Right ventricle myocardium inferior (tissue), 1 donor: ENCODE data around the gene GNRH2. TPM values are rescaled to one million over a fixed set of nuclear protein-coding genes. Genes with fewer than 3 reads are reported as not detected.

Experiments used
- ATAC-seq: fragments of 200-7000 bp; cut with Tn5 transposase; one replicate; pipeline ENCODE4 v1.9.1; 2020; ENCODE audit warnings: mild to moderate bottlenecking, moderate library complexity
- DNase-seq: peaks from one replicate; pipeline ENCODE4 v3.0.0; 2021; ENCODE audit errors: missing footprints
- intact Hi-C: fragments of 100-400 bp; cut with DNase I; formaldehyde crosslinking; loops from one replicate; pipeline ENCODE4 v1.11.0; 2022
- total RNA-seq: library from RNA; stranded (reverse); fragmentation: NEBNext Ultra II Directional; extraction: Animal tissue kit (Norgen Biotek cat#: 25700); gene quantifications from one replicate; pipeline ENCODE4 v1.2.1, GENCODE V29; 2021
- donor health status: DM: no; HTN: yes; CAD: no; lungs with severe emphysema.

The GNRH2 gene
- total RNA-seq, 1 donor from 2014 or later = not detected

- no peak for DNase-seq
These were observed 49.4 kb downstream of the GNRH2 start for GRCh38 chr20:3092611-3093379.

GRCh38 chr20:3093861-3094361, 50.5 kb downstream of the GNRH2 start:
- no peak for ATAC-seq
- no peak for DNase-seq
- intact Hi-C loops = no loop called here

More at GRCh38 chr20:3092611-3093379, 49.4 kb downstream of the GNRH2 start:
- intact Hi-C loops = no loop called here
- peak; percentile 48 for ATAC-seq

GRCh38 chr20:3094848-3095629, 51.6 kb downstream of the GNRH2 start:
- DNase-seq (no peak), ATAC-seq (no peak)
- intact Hi-C loops = no loop called here

Other genes starting within 250 kb of the GNRH2 start
- gene CPXM1, start 243.0 kb upstream of the GNRH2 start, total RNA-seq = 2.3 TPM
- not detected for gene C20orf141, start 228.6 kb upstream of the GNRH2 start, total RNA-seq
- not detected for gene TMEM239, start 227.3 kb upstream of the GNRH2 start, total RNA-seq
- 10.7 TPM for gene PCED1A, start 203.0 kb upstream of the GNRH2 start, total RNA-seq
- 18.0 TPM for gene VPS16, start 202.9 kb upstream of the GNRH2 start, total RNA-seq
- 26.5 TPM for gene PTPRA, start 170.1 kb upstream of the GNRH2 start, total RNA-seq
- 52.2 TPM for gene MRPS26, start 2.4 kb downstream of the GNRH2 start, total RNA-seq
- 0.54 TPM for gene OXT, start 28.0 kb downstream of the GNRH2 start, total RNA-seq
- 0.84 TPM for gene AVP, start 41.1 kb downstream of the GNRH2 start, total RNA-seq
- gene FASTKD5, start 116.2 kb downstream of the GNRH2 start, total RNA-seq = 27.9 TPM
- gene UBOX5, start 116.2 kb downstream of the GNRH2 start, total RNA-seq = 2.4 TPM
- gene LZTS3, start 129.9 kb downstream of the GNRH2 start, total RNA-seq = 19.6 TPM
- 36.5 TPM for gene DDRGK1, start 161.1 kb downstream of the GNRH2 start, total RNA-seq
- 21.4 TPM for gene ITPA, start 165.9 kb downstream of the GNRH2 start, total RNA-seq
- 0.14 TPM for gene SLC4A11, start 195.6 kb downstream of the GNRH2 start, total RNA-seq